HG03460 (cell line): ENCODE data around the gene AP2M1.

Source experiments
- ATAC-seq: cut with Tn5 transposase; IDR thresholded peaks from one replicate; pipeline ENCODE4 v1.9.1; 2021; ENCODE audit not compliant: unreplicated experiment

The AP2M1 gene

DNA sequence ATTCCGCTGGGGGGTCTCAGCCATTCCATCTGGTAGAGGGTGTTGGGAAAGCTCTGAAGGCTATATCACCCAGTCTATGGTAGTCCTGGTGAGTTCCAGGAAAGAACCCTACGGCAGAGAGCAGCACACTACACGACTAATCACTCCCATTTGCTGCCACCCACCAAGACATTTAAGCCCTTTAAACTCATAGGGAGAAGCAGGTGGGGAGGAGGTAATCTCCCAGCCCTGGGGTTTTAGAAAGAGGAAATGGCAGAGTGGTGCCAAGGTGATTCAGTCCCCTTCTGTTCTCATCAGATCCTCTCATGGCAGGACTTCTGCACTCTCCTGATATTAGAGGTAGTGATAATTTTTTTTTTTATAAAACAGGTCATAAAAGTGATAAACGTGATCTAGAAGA, 44.2 kb downstream of the AP2M1 start:
- ATAC-seq, result no peak

DNA sequence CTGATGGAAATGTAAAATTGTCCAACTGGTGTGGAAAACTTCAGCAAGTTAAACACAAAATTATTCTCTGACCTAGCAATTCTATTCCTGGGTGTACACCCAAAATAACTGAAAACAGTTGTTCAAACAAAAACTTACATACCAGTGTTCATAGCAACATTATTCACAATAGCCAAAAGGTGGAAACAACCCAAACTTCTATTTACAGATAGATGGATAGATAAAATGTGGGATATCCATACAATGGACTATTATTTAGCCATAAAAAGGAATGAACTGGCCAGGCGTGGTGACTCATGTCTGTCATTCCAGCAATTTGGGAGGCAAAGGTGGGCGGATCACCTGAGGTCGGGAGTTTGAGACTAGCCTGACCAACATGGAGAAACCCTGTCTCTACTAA, 47.9 kb downstream of the AP2M1 start:
- ATAC-seq, result no peak

DNA sequence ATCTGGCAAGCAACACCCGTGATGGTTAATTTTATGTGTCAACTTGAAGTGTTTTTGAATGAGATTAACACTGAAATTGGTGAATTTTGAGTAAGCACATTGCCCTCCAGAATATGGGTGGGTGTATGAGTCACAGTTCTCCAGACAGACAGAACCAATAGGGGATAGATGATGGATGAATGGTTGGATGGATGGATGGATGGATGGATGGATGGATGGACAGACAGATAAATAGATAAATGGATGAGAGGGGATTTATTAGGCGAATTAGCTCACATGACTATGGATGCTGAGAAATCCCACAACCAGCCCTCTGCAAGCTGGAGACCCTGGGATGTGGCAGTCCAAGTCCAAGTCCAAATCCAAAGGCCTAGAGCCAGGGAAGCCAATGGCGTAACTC, 49.3 kb downstream of the AP2M1 start:
- ATAC-seq, result no peak

DNA sequence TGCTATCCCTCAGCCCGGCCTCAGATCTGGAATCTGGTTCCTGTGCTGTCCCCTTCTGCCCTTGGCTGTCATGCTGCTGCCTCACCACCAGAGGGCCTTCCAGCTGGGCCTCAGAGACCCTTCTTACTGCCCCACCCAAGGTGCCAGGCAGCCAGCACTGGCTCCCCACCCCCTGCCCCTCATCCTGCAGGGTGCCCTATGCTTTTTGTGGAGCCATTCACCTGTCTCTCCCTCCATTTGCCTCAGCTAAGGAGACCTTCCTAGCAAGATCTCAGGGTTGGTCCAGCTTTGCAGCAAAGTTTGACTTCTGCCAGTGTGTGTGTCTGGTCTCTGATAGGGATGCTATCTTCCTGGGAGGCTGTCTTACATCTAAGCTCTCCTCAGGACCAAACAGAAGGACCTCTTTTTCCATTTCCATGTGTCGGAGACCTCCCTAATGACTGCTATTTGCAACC, 52.9 kb downstream of the AP2M1 start:
- ATAC-seq, result no peak

DNA sequence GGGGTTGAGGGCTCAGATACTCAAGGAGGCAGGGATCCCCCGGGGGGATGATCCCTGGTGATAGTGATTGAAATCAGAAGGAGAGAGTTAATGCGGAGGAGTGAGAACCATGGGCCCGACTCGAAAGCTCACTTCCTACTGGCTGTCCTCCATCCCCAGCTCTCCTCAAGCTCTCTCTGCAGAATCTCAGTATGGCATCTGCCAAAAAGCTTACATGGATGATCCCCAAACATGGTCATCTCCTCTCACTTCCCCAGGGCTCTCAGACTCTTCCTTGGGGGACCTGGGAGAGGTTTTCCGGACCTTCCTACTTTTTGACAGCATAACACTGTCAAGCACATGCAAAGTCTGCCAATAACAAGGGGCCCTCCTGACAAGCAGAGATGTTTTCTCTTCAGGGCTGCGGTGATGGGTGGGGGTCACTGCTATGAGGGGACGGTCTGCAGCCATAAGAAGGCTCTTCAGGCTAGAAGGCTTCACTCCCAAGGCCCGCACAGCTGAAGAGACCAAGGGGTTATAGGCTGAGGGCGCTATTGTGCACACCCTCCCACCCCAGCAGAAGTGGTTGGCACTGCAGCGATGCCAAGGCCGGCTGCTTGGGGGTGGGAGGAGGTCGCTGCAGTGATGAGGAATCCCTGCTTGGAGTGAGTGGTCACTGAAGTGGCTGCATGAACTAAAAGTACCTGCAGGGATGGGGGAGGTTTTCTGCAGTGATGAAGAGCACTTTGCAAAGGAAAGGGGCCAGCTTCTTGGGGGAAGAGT, 53.9 kb downstream of the AP2M1 start:
- ATAC-seq, result no peak

DNA sequence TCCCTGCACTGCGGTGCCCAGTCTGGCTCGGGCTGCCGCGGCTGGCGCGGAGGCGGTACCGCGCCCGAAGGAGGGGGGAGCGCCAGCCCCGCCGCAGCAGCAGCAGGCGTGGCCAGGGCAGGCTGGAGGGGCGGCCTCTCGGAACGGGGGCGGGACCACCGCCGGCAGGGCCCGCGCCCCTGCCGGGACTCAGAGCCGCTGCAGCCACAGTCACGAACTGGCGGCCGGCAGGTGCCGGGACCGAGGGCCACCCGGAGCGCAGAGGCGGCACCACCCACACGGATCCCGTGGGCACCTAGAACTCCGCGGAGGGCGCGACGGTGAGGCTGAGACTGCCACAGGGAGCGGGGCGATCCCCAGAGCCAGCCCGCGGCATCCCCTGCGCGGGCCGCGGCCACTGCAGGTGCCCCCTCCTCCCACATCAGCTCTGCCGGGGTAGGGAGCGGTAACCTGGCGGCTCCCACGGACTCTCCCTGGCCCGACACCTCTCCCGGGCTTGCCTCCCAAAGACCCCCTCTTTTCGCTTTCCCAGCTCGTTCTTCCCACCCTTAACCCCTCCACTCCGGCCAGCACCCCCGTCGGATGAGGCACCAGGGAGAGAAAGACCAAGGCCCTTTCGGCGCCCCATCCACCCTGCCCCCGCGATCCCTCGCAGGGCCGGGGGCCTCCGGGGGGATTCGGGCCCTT, 54.9 kb downstream of the AP2M1 start, which contains the start of gene VWA5B2:
TSS of gene VWA5B2 (plus strand) at position 192 of the 687 bp plus-strand sequence. CDS start 944 bp downstream, outside the sequence.
- ATAC-seq, result peak; percentile 66

DNA sequence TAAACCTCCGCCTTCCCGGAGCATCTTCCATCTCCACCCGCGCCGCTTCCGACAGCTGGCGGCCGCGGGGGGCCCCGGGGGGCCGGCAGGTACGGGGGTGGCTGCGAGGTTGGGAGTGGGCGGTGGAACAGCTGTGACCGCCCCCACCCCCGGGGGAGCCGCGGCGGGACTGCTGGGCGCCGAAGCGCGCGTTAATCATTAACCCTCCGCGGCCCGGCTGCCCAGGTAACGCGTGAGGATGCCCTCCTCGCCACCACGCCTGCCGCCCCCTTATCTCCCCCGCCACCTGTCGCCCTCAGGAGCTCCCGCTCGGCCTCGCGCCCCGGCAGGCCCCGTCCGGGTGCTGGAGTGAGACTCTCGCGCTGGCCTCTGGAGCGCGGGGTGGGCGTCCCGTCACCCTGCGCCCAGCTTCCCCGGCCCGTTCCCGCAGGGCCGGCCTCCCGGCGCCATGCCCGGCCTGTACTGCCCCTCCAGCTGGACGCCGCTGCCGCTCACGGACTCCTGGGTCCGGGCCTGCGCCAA, 55.5 kb downstream of the AP2M1 start:
- no peak for ATAC-seq

DNA sequence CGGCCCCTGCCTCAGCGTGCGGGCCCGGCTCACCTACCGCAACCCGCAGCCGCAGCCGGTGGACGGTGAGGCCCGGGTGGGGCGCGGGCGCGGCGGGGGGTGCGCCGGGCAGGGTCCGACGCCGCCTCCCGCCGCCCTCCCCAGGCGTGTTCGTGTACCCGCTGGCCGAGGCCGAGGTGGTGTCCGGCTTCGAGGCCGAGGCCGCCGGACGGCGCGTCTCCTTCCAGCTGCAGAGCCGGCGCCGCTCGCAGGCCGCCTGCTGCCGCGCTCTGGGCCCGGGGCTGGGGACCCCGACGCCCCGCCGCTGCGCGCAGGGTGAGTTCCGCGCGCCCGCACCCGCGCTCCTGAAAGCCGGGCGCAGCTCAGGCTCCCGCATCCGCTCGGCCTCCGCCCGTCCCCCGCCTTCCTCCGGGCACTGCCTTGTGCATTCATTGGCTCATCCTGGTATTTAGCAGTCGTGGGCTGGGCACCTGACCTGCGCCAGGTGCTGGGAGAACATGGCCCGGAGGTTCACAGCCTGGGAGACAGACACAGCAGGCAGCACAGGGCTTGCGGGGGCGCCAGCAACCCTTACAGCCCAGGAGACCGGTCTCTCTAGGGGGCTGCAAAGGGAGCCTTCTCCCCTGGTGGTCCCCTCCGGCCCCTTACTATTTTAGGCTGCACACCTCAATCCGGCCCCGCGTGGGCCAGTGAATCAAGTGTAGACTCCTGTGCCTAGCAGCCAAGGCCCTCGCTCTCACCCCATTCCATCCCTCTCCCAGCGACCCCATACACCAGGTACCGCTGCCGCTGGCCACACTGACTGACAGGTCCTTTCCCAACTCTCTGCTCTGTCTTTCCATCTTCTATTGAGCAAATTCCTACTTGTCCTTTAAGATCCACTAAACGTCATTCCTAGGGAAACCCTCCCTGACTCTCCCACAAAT, 56.2 kb downstream of the AP2M1 start:
- ATAC-seq, result no peak

DNA sequence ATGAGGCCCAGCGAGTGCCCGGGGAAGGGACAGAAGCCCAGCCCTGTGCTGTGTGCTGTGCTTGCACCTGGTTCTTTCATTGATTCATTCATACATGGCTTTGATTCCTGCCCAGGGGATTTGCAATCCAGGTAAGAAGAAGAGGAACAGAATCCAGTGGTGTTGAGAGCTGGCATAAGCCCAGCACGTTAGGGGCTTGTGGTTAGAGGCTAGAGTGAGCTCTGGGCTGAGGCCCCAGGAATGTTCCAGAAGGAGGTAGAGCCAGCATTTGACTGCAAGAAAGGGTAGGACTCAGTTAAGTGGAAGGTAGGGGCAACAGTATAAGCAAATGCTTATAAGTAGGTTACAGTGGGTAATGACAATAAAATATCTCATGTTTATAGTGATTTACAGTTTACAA, 57.0 kb downstream of the AP2M1 start:
- ATAC-seq, result no peak

DNA sequence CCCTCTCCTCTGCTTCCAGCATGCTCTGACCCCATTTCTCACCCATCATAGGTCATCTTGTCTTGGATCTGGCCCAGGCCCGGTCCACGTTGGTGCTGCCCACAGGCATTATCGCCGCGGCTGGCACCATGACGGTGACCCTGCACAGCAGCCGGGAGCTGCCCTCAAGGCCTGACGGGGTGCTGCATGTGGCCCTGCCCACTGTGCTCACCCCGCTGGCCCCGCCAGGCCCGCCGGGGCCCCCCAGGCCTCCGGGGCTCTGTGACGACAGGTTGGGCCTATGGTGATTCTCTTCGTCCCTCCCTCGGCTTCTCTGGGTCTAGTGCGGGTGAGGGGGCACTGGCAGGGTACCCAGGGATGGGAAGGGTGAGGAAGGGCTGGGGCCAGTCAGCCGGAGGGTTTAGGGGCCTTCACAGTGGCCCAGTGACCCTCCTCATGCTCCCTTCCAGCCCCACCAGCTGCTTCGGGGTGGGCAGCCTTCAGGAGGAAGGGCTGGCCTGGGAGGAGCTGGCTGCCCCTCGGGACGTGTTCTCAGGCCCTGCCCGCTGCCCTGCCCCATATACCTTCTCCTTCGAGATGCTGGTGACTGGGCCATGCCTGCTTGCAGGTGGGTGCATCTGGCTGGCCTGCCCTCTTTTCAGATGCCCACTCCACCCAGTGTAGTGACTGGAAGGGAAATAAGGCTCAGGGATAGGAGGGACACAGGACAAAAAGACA, 58.6 kb downstream of the AP2M1 start:
- ATAC-seq, result no peak
